Heart left ventricle (tissue), 13 donors: ENCODE measurements around the gene FBXW12.

Source experiments
- POLR2A ChIP-seq, 2 donors: fragments of 450-650 bp; IDR thresholded peaks; one replicate each; pipeline ENCODE4 v1.6.1; 2017; ENCODE audit warnings: antibody characterized with exemption in 2 of 2, mild to moderate bottlenecking in 2 of 2, moderate library complexity in 2 of 2
- TF ChIP-seq, protein P1 (sequence below), 12 donors: fragments of 200-600 bp; sonication (generic) in 4 of 12; IDR thresholded peaks; one replicate each; pipeline versions ENCODE4 v1.5.0 to v1.8.0; 2018 to 2022; ENCODE audit warnings: antibody characterized with exemption in 12 of 12, mild to moderate bottlenecking in 5 of 12
- donor health status: ischemic (EF 13 %, LVEDD 7.1; RV severe dilation, severe dysfunction).
- donor health status: DM: no; HTN: yes; CAD: no.
- donor health status: DM: no; HTN: no; CAD: no.
- donor health status: ischemic (EF 25% LVEDD 6.9; RV normal size, moderate dysfunction).
- donor health status: ischemic (EF 25% LVEDD 5.7; RV mildly dilated, moderate dysfunction).
- donor health status: ischemic (EF 35%, LVEDD 5.7; RV mildly dilated, moderate dysfunction).
- donor health status: nonischemic (EF 11% LVEDD 7.7; RV severe dilation, severe dysfunction).
- donor health status: DM: yes; HTN: yes; CAD: no.
- donor health status: PGD.
- donor health status: ischemic (EF 29% LVEDD 5.4; RV normal size, mild dysfunction).
- donor health status: nonischemic (EF 23%, LVEDD 6.1; RV moderate dilation, normal function).

DNA sequence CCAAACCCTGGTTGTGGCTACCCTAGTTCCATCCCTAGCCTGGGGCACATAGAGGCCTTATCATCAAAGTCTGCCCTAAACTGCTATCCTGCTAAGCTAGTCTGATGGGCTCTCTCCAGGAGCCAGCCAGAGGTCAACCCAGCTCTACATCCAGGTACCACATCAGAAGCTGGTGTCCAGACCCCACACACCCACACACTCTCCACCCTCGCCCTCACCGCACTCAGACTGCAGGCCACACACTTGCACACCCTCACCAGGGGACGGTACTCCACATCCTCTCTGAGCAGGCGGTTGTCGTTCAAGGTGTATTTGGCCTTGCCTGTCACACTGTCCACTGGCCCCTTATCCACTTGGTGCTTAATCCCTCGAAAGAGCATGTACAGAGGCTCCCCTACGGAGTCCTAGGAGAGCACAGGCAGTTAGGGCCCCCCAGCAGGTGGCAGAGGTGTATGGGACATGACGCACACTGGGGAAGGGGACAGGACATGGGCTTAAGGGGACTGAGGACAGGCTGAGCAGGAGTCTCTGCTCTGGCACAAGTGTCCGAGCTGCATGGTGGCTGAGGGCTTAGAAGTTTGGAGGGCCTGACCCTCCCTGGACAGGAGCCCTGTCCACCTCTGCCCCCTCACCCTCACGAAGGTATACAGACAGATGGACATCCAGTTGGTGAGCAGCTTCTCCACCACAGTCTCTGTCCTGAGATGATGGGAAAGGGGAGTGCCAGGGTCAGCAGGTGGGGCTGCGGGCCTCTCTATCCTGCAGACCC, 39.8 kb downstream of the FBXW12 start:
- TF ChIP-seq, protein P1, sequence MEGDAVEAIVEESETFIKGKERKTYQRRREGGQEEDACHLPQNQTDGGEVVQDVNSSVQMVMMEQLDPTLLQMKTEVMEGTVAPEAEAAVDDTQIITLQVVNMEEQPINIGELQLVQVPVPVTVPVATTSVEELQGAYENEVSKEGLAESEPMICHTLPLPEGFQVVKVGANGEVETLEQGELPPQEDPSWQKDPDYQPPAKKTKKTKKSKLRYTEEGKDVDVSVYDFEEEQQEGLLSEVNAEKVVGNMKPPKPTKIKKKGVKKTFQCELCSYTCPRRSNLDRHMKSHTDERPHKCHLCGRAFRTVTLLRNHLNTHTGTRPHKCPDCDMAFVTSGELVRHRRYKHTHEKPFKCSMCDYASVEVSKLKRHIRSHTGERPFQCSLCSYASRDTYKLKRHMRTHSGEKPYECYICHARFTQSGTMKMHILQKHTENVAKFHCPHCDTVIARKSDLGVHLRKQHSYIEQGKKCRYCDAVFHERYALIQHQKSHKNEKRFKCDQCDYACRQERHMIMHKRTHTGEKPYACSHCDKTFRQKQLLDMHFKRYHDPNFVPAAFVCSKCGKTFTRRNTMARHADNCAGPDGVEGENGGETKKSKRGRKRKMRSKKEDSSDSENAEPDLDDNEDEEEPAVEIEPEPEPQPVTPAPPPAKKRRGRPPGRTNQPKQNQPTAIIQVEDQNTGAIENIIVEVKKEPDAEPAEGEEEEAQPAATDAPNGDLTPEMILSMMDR (IDR thresholded peaks at IDR 0.05), result no peak
- TF ChIP-seq POLR2A (IDR thresholded peaks at IDR 0.05), result no peak
